Stimulated activated CD4-positive, alpha-beta T cell treated with anti-CD3 and anti-CD28 coated beads, Interleukin-1b, Interleukin-23, amount 100 ng/mL, for 24 hours (primary cell): ENCODE data around the gene TWF2.

Source experiments
- DNase-seq, 4 experiments: peaks; one replicate each; pipeline ENCODE4 v3.0.0-alpha.2; 2020; ENCODE audit warnings: low read depth in 4 of 4, low spot score in 1 of 4

The TWF2 gene

DNA sequence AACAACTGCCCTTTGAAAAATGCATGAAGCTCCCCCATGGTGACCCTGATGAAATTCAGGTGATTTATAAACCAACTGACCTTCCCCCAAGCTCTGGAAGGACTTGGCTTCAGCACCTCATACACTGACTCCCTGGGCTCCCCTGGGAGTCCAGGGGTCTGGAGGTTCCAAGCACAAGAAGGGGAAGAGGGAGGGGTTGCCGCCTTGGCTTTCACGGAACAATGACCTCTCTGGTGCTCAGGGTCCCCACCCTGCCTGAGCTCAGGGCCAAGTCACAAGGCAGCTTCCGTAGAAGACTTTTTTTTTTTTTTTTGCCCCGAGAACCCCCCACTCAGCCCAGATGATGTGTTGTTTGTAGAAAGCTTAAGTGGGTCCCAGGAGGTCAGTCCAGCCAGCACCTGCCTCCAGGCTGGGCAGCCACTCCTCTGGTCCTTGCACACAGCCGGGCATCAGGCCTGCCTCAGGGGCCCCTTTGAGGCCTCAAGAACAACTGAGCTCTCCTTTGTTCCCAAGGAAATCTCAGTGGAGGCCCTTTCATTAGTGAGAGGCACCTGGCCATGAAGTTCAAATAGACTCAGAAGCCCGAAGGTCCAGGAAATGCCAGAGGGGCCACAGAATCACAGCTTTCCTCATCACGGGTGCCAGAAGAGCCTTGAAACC is 55.0 kb downstream of the TWF2 start:
- DNase-seq = no peak

DNA sequence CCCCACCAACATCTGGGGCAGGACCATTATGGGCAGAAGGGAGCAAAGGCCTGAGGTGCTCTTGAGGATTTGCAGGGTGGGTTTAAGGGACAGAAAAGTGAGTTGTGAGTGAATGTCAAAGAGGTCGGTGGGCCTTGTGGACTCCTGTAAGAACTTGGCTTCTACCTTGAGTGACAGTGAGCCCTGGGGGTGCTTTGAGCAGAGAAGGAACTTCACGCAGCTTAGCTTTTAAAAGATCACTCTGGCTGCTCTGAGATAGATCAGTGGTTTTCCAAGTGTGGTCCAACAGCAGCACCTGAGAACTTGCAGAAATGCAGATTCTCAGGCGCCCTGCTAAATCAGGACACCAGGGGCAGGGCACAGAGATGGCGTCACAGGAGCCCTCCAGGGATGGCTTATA is 56.3 kb downstream of the TWF2 start:
- no peak for DNase-seq

DNA sequence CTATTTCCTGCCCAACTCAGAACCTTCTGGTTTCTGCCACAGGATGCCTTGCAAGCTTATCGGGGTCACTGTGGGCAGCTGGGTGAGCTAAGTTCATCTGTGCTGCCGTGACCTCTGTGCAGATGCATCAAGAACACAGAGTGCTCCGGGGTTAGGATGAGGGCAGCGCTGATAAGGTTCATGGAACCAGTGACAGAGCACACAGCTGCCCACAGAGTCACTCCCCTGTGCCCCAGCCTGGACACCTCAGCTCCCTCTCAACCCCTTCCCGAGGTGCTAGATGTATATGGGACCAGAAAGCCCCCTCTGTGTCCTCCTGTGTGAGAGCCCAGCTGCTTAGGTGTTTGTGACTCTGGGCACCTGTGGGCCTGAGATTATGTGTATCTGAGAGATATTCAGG is 56.8 kb downstream of the TWF2 start:
- DNase-seq = no peak

DNA sequence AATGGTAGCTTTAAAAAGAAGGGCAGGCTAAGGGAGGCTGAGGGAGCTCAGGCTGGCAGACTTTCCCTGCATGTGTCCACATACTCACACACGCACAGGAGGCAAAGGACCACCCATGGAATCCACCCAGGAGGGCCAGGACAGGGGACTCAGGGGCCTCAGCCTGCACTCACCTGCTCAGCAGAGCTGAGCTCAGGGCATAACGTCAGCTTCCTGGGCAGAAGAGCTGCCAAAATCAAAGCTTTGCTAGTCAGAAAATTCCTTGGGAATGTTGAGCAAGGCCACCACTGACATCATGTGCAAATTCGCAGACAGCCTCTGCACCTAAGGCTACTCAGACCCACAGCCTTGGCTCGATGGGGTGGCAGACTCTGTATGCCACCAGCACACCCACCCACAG is 57.4 kb downstream of the TWF2 start:
- no peak for DNase-seq
